ENCODE data around the gene CA5A. TPM values are rescaled to one million over a fixed set of nuclear protein-coding genes. Genes with fewer than 3 reads are reported as not detected.

The CA5A gene
- total and polyA plus RNA-seq, 2 of the 13 experiments (the other 11 are each of a cell fraction or from before 2014, with no cell fraction given): 66.8 to 106 TPM

DNA sequence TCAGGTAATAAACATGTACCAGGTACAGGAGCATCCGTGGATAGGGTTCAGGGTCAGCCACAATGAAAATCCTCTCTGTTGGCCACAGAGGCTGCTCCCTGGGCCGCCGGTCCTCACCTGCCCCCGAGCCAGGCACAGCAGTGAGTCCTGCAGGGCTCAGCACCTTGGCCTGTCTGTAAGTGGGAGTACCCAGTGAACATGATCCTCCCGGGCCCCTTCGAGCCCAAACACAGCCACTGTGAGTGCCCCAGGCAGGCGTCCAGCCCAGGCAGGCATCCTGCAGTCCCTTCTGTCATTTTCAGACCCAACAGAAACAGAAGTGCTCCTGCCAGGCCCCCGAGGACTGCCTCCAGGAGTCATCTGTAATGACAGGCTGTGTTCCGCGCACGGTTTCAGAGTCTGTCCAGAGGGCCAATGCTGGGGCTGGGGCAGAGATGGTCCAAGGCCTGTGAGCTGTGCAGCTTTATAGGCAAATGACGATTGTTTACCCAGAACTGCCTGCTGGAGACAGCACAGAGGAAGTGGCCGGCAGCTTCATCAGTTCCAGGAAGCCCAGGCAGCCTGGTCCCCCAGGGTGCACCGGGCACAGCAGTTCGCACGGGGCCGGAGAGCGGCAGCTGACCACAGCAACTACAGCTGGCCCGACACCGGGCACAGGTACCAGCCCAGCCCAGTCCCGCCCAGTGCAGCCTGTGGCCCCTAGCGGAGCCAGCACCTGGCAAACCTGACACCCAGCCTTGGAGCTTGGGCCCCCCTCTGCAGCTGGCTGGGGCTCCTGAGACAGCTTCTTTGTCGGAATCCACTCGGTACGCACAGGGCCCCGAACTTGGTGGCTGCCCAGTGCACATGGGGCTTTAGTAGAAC lies 80.2 kb downstream of the CA5A start (continued):
- TF ChIP-seq DBP (CRISPR knock-in tag; IDR thresholded peaks at IDR 0.05; ENCODE audit: not compliant biosample characterization) (peak; percentile 52), RELA (CRISPR knock-in tag; IDR thresholded peaks at IDR 0.05) (no peak), ZNF546 (CRISPR knock-in tag; conservative IDR thresholded peaks at IDR 0.05) (no peak), ZNF773 (CRISPR knock-in tag; IDR thresholded peaks at IDR 0.05; ENCODE audit: borderline replicate concordance) (no peak), MXD4 (CRISPR knock-in tag; IDR thresholded peaks at IDR 0.05) (no peak; the same call in 1 of the 2 replicates), DNMT1 (CRISPR knock-in tag; IDR thresholded peaks at IDR 0.05) (no peak), GPBP1L1 (CRISPR knock-in tag; IDR thresholded peaks at IDR 0.05) (no peak), ZNF766 (CRISPR knock-in tag; IDR thresholded peaks at IDR 0.05; ENCODE audit: borderline replicate concordance) (0 out of 2 replicates have a peak, but pooled peaks have one; percentile 75), NONO (IDR thresholded peaks at IDR 0.05) (no peak), NONO (CRISPR knock-in tag; conservative IDR thresholded peaks at IDR 0.05) (no peak), SRSF4 (IDR thresholded peaks at IDR 0.05; ENCODE audit: low read depth, low read length, poor library complexity, severe bottlenecking) (no peak), ZNF816 (CRISPR knock-in tag; IDR thresholded peaks at IDR 0.05; ENCODE audit: borderline replicate concordance) (no peak), ZNF12 (CRISPR knock-in tag; IDR thresholded peaks at IDR 0.05) (no peak), MIER3 (CRISPR knock-in tag; IDR thresholded peaks at IDR 0.05; ENCODE audit: borderline replicate concordance) (no peak), ZFX (CRISPR knock-in tag; IDR thresholded peaks at IDR 0.05; ENCODE audit: low read depth) (peak; percentile 75), AHR (CRISPR knock-in tag; IDR thresholded peaks at IDR 0.05) (no peak), EEA1 (CRISPR knock-in tag; IDR thresholded peaks at IDR 0.05; ENCODE audit: borderline replicate concordance) (no peak), MXD3 (CRISPR knock-in tag; IDR thresholded peaks at IDR 0.05) (no peak), ZNF879 (CRISPR knock-in tag; IDR thresholded peaks at IDR 0.05) (no peak), TAF15 (IDR thresholded peaks at IDR 0.05; ENCODE audit: low read depth, low read length, poor library complexity, severe bottlenecking) (no peak), ZNF33B (CRISPR knock-in tag; IDR thresholded peaks at IDR 0.05) (no peak), ZBTB7B (CRISPR knock-in tag; IDR thresholded peaks at IDR 0.05) (peak; percentile 45; the same call in 1 of the 2 replicates), ZSCAN20 (CRISPR knock-in tag; IDR thresholded peaks at IDR 0.05; ENCODE audit: borderline replicate concordance) (no peak; the same call in 1 of the 2 replicates)
